Iris pigment epithelial cell (primary cell): ENCODE results near the gene ST6GALNAC3.

Source experiments
- DNase-seq: peaks from one replicate; pipeline ENCODE4 v3.0.0-alpha.2; 2011; ENCODE audit warnings: low read depth

ST6GALNAC3 gene

GRCh38 chr1:76142771-76143540, 68.4 kb downstream of the ST6GALNAC3 start:
- no peak for DNase-seq

GRCh38 chr1:76144247-76144646, 69.7 kb downstream of the ST6GALNAC3 start:
- DNase-seq: peak; percentile 27

GRCh38 chr1:76145332-76145731, 70.8 kb downstream of the ST6GALNAC3 start:
- DNase-seq: no peak

- no peak for DNase-seq
Measured at GRCh38 chr1:76146184-76146583, 71.6 kb downstream of the ST6GALNAC3 start.

- DNase-seq: no peak
Measured at GRCh38 chr1:76147917-76148316, 73.4 kb downstream of the ST6GALNAC3 start.

- no peak for DNase-seq
Measured at GRCh38 chr1:76148460-76148859, 73.9 kb downstream of the ST6GALNAC3 start.

- DNase-seq: no peak
Measured at GRCh38 chr1:76153841-76154205, 79.3 kb downstream of the ST6GALNAC3 start.

- DNase-seq: peak; percentile 71
Measured at GRCh38 chr1:76154206-76154956, 79.8 kb downstream of the ST6GALNAC3 start.

GRCh38 chr1:76156987-76157386, 82.4 kb downstream of the ST6GALNAC3 start:
- no peak for DNase-seq

GRCh38 chr1:76158126-76158525, 83.6 kb downstream of the ST6GALNAC3 start:
- DNase-seq: no peak

- no peak for DNase-seq
Measured at GRCh38 chr1:76160225-76160624, 85.7 kb downstream of the ST6GALNAC3 start.

- no peak for DNase-seq
Measured at GRCh38 chr1:76161451-76161850, 86.9 kb downstream of the ST6GALNAC3 start.

GRCh38 chr1:76162254-76162653, 87.7 kb downstream of the ST6GALNAC3 start:
- no peak for DNase-seq

- no peak for DNase-seq
Measured at GRCh38 chr1:76164165-76164564, 89.6 kb downstream of the ST6GALNAC3 start.

- no peak for DNase-seq
Measured at GRCh38 chr1:76170084-76170483, 95.5 kb downstream of the ST6GALNAC3 start.

- no peak for DNase-seq
Measured at GRCh38 chr1:76170513-76170912, 96.0 kb downstream of the ST6GALNAC3 start.

- DNase-seq: no peak
Measured at GRCh38 chr1:76176000-76176399, 101.5 kb downstream of the ST6GALNAC3 start.

GRCh38 chr1:76177615-76178014, 103.1 kb downstream of the ST6GALNAC3 start:
- no peak for DNase-seq

- DNase-seq: no peak
Measured at GRCh38 chr1:76179219-76179698, 104.7 kb downstream of the ST6GALNAC3 start.

- DNase-seq: no peak
Measured at GRCh38 chr1:76185207-76185606, 110.7 kb downstream of the ST6GALNAC3 start.

- no peak for DNase-seq
Measured at GRCh38 chr1:76186554-76187170, 112.1 kb downstream of the ST6GALNAC3 start.

- no peak for DNase-seq
Measured at GRCh38 chr1:76187436-76187835, 112.9 kb downstream of the ST6GALNAC3 start.

GRCh38 chr1:76189310-76189709, 114.8 kb downstream of the ST6GALNAC3 start:
- no peak for DNase-seq
